Ishikawa (cell line): ENCODE measurements around the gene HRAS.

ENCODE experiments used
- CREB1 ChIP-seq: IDR thresholded peaks from 2 replicates; pipeline ENCODE4 v1.6.1; 2012; ENCODE audit warnings: low read depth
- EGR1 ChIP-seq: IDR thresholded peaks from 2 replicates; pipeline ENCODE4 v1.6.1; 2012

DNA sequence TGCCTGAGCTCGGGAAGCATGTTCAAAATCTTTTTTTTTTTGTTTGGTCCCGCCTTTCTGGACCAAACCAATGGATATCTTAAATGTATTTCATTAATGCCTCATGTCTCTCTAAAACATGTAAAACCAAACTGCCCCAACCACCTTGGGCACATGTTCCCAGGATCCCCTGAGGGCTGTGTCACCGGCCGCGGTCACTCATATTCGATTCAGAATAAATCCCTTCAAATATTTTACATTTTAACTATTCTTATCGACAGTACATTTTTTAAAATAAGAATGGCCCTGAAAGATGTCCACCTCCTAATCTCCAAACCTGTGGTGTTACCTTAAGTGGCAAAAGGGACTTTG, 30.4 kb downstream of the HRAS start:
- TF ChIP-seq CREB1 (no peak), EGR1 (no peak)
